ENCODE measurements around the gene RCC2.
A peak's percentile ranks its signal among the peaks of the same experiment; 100 is the strongest.
"Not testable (repeated sequence)": the region's sequence is repeated elsewhere in the genome, so short reads cannot be mapped to it uniquely, and the experiment has no call there.

Gene RCC2

GRCh38 chr1:17439250-17440073 lies at the start of gene RCC2:
Gene RCC2, minus strand, starts transcription at chr1:17439677. Its CDS starts 1,163 bp downstream, at chr1:17438514.
- DNase-seq (ENCODE audit: low read depth, low spot score), result no peak
- H3K4me3 ChIP-seq (ENCODE audit: low read depth, low read length), result peak within 1 kb of the TSS; percentile 72
- TF ChIP-seq CTCF (IDR thresholded peaks at IDR 0.05; ENCODE audit: insufficient read depth, low read length, missing control alignments), result no peak
- ChIA-PET CTCF (interaction anchor here (0.7 to 3.1 kb wide), 20 partner anchors 8 to 378 kb away, joined by 3 to 12 read pairs (median 3); no protein-coding TSS in a partner anchor), POLR2A (interaction anchor here (1.0 kb wide), 1 partner anchor 8 kb away, joined by 3 read pairs; no protein-coding TSS in a partner anchor)

GRCh38 chr1:17486242-17486641 lies 46.8 kb upstream of the RCC2 start:
- no peak overlapping the region for H3K4me3 ChIP-seq (ENCODE audit: low read depth, low read length)
- CTCF ChIA-PET, result interaction anchor here (0.8 to 3.7 kb wide), 6 partner anchors 8 to 67 kb away, joined by 3 to 37 read pairs (median 5); no protein-coding TSS in a partner anchor
- TF ChIP-seq CTCF (IDR thresholded peaks at IDR 0.05; ENCODE audit: insufficient read depth, low read length, missing control alignments), result no peak
- POLR2A ChIA-PET, result no interaction called here
- DNase-seq (ENCODE audit: low read depth, low spot score), result no peak

- CTCF ChIA-PET, result interaction anchor here (0.6 to 3.7 kb wide), 4 partner anchors 9 to 127 kb away, joined by 3 to 37 read pairs (median 4); no protein-coding TSS in a partner anchor
- TF ChIP-seq CTCF (IDR thresholded peaks at IDR 0.05; ENCODE audit: insufficient read depth, low read length, missing control alignments), result peak; percentile 44
- H3K4me3 ChIP-seq (ENCODE audit: low read depth, low read length), result no peak overlapping the region
- no peak for DNase-seq (ENCODE audit: low read depth, low spot score)
- POLR2A ChIA-PET, result no interaction called here
Measured at GRCh38 chr1:17485281-17485680, 45.8 kb upstream of the RCC2 start.

- POLR2A ChIA-PET; DNase-seq (ENCODE audit: low read depth, low spot score); H3K4me3 ChIP-seq (ENCODE audit: low read depth, low read length): not testable (repeated sequence)
- CTCF ChIA-PET, result interaction anchor here (1.0 kb wide), 1 partner anchor 13 kb away, joined by 4 read pairs; no protein-coding TSS in a partner anchor
Measured at GRCh38 chr1:17481981-17482380, 42.5 kb upstream of the RCC2 start.

GRCh38 chr1:17480846-17481245 lies 41.4 kb upstream of the RCC2 start:
- CTCF ChIA-PET, result no interaction called here
- no peak for DNase-seq (ENCODE audit: low read depth, low spot score)
- POLR2A ChIA-PET, result no interaction called here
- TF ChIP-seq CTCF (IDR thresholded peaks at IDR 0.05; ENCODE audit: insufficient read depth, low read length, missing control alignments), result no peak
- no peak overlapping the region for H3K4me3 ChIP-seq (ENCODE audit: low read depth, low read length)

GRCh38 chr1:17475752-17476151 lies 36.3 kb upstream of the RCC2 start:
- TF ChIP-seq CTCF (IDR thresholded peaks at IDR 0.05; ENCODE audit: insufficient read depth, low read length, missing control alignments), result no peak
- ChIA-PET CTCF (interaction anchor here (1.0 to 4.2 kb wide), 8 partner anchors 8 to 220 kb away, joined by 3 to 37 read pairs (median 6); no protein-coding TSS in a partner anchor), POLR2A (no interaction called here)
- no peak overlapping the region for H3K4me3 ChIP-seq (ENCODE audit: low read depth, low read length)
- peak; percentile 55 for DNase-seq (ENCODE audit: low read depth, low spot score)

- H3K4me3 ChIP-seq (ENCODE audit: low read depth, low read length); POLR2A ChIA-PET; DNase-seq (ENCODE audit: low read depth, low spot score): not testable (repeated sequence)
- CTCF ChIA-PET, result interaction anchor here (0.7 to 4.2 kb wide), 8 partner anchors 8 to 221 kb away, joined by 3 to 37 read pairs (median 4); no protein-coding TSS in a partner anchor
Measured at GRCh38 chr1:17474836-17475555, 35.5 kb upstream of the RCC2 start.
